Measurements from ENCODE around the gene GNB5. TPM values are rescaled to one million over a fixed set of nuclear protein-coding genes. Genes with fewer than 3 reads are reported as not detected.

GNB5 gene
- total and polyA plus RNA-seq, 2 of the 13 experiments (the other 11 are each of a cell fraction or from before 2014, with no cell fraction given): 13.7 to 14.4 TPM

DNA sequence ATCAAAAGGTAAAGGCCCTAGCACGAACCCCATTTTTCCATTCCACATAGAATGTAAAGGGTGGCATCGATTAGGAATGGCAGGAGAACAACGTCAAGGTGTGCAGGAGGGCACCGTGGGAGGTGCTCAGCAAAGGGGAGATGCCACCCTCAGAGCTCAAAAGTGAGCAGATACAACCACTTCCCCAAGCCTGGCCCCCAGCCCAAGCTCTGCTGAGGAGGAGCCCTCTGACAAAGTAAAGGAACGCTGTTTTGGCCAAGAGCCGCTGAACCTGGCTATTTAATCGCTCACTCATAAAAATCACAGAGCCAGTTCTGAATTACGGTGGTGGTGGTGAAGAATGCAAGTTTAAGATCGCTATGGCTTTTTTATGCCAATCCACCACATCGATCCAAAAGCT lies 12.4 kb downstream of the GNB5 start:
- peak overlapping the region; percentile 76 for H2AFZ ChIP-seq (ENCODE audit: low read length)
- no peak overlapping the region for H3K27ac ChIP-seq (ENCODE audit: extremely low read length, insufficient read depth, low read length)
- 0 out of 5 replicates have a peak, but pooled peaks cover 0 to 4% of the 10 kb centered on the region in 2 experiments for H3K27me3 ChIP-seq (ENCODE audit: control insufficient read depth in 1 of 2, insufficient read depth in 2 of 2, low read length in 2 of 2)
- ATAC-seq (no peak), FAIRE-seq (no peak), DNase-seq (ENCODE audit: low spot score) (no peak)
- ChIA-PET POLR2A (interaction anchor here (0.6 to 2.4 kb wide), 9 partner anchors 19 to 208 kb away, joined by 3 to 10 read pairs (median 4); partner anchors contain the start of gene LEO1), CTCF (ENCODE audit: low intra/inter-chr PET ratio, low total read pairs) (no interaction called here)
- peak overlapping the region; percentile 68 for H3K9ac ChIP-seq (ENCODE audit: insufficient read depth, low read depth, low read length)
- no peaks in the 10 kb centered on the region for H4K20me1 ChIP-seq (ENCODE audit: insufficient read depth, low read length)
- H3K4me1 ChIP-seq (ENCODE audit: insufficient read depth, low read length): peaks cover 46% of the 10 kb centered on the region
- in situ Hi-C loops (cut with HindIII; ENCODE audit: extremely low pct_ligation_motif_present, low pct_unique_long_range_greater_than_20kb) (no loop called here), intact Hi-C loops (cut with micrococcal nuclease; ENCODE audit: unreplicated experiment) (no loop called here)
- no peaks in the 10 kb centered on the region for H3K79me2 ChIP-seq (ENCODE audit: insufficient read depth, low read length)
- BruUV-seq (replicated peaks): TSS peak; percentile 73
- H3K36me3 ChIP-seq (replicated peaks in 1 of 2; ENCODE audit: control insufficient read depth in 1 of 2, insufficient read depth in 2 of 2, low read length in 2 of 2): no peaks in the 10 kb centered on the region
- H3K9me3 ChIP-seq (ENCODE audit: low read length): no peaks in the 10 kb centered on the region
- 18% methylated on average over 8 of the region's 10 CpGs for WGBS (ENCODE audit: low lambda C conversion rate)
- peak overlapping the region; percentile 66 to 80 (median 76) for H3K4me3 ChIP-seq (replicated peaks in 1 of 3; ENCODE audit: insufficient read depth in 1 of 3, low read depth in 2 of 3, low read length in 3 of 3)
- TF ChIP-seq, protein P1, sequence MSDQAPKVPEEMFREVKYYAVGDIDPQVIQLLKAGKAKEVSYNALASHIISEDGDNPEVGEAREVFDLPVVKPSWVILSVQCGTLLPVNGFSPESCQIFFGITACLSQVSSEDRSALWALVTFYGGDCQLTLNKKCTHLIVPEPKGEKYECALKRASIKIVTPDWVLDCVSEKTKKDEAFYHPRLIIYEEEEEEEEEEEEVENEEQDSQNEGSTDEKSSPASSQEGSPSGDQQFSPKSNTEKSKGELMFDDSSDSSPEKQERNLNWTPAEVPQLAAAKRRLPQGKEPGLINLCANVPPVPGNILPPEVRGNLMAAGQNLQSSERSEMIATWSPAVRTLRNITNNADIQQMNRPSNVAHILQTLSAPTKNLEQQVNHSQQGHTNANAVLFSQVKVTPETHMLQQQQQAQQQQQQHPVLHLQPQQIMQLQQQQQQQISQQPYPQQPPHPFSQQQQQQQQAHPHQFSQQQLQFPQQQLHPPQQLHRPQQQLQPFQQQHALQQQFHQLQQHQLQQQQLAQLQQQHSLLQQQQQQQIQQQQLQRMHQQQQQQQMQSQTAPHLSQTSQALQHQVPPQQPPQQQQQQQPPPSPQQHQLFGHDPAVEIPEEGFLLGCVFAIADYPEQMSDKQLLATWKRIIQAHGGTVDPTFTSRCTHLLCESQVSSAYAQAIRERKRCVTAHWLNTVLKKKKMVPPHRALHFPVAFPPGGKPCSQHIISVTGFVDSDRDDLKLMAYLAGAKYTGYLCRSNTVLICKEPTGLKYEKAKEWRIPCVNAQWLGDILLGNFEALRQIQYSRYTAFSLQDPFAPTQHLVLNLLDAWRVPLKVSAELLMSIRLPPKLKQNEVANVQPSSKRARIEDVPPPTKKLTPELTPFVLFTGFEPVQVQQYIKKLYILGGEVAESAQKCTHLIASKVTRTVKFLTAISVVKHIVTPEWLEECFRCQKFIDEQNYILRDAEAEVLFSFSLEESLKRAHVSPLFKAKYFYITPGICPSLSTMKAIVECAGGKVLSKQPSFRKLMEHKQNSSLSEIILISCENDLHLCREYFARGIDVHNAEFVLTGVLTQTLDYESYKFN (CRISPR knock-in tag; conservative IDR thresholded peaks at IDR 0.05): no peak
- no peak for TF ChIP-seq RBM22 (optimal IDR thresholded peaks at IDR 0.05; ENCODE audit: low read length)
- 0 out of 2 replicates have a peak, but pooled peaks have one; percentile 1 for TF ChIP-seq HDAC1 (CRISPR knock-in tag; IDR thresholded peaks at IDR 0.05)
- TF ChIP-seq, protein P2, sequence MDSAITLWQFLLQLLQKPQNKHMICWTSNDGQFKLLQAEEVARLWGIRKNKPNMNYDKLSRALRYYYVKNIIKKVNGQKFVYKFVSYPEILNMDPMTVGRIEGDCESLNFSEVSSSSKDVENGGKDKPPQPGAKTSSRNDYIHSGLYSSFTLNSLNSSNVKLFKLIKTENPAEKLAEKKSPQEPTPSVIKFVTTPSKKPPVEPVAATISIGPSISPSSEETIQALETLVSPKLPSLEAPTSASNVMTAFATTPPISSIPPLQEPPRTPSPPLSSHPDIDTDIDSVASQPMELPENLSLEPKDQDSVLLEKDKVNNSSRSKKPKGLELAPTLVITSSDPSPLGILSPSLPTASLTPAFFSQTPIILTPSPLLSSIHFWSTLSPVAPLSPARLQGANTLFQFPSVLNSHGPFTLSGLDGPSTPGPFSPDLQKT (CRISPR knock-in tag; IDR thresholded peaks at IDR 0.05; ENCODE audit: borderline replicate concordance): no peak
- TF ChIP-seq, protein P3, sequence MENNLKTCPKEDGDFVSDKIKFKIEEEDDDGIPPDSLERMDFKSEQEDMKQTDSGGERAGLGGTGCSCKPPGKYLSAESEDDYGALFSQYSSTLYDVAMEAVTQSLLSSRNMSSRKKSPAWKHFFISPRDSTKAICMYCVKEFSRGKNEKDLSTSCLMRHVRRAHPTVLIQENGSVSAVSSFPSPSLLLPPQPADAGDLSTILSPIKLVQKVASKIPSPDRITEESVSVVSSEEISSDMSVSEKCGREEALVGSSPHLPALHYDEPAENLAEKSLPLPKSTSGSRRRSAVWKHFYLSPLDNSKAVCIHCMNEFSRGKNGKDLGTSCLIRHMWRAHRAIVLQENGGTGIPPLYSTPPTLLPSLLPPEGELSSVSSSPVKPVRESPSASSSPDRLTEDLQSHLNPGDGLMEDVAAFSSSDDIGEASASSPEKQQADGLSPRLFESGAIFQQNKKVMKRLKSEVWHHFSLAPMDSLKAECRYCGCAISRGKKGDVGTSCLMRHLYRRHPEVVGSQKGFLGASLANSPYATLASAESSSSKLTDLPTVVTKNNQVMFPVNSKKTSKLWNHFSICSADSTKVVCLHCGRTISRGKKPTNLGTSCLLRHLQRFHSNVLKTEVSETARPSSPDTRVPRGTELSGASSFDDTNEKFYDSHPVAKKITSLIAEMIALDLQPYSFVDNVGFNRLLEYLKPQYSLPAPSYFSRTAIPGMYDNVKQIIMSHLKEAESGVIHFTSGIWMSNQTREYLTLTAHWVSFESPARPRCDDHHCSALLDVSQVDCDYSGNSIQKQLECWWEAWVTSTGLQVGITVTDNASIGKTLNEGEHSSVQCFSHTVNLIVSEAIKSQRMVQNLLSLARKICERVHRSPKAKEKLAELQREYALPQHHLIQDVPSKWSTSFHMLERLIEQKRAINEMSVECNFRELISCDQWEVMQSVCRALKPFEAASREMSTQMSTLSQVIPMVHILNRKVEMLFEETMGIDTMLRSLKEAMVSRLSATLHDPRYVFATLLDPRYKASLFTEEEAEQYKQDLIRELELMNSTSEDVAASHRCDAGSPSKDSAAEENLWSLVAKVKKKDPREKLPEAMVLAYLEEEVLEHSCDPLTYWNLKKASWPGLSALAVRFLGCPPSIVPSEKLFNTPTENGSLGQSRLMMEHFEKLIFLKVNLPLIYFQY (CRISPR knock-in tag; IDR thresholded peaks at IDR 0.05; ENCODE audit: borderline replicate concordance): no peak
- TF ChIP-seq, protein P4, sequence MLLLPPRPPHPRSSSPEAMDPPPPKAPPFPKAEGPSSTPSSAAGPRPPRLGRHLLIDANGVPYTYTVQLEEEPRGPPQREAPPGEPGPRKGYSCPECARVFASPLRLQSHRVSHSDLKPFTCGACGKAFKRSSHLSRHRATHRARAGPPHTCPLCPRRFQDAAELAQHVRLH (CRISPR knock-in tag; IDR thresholded peaks at IDR 0.05; ENCODE audit: borderline replicate concordance, low read depth): 0 out of 2 replicates have a peak, but pooled peaks have one; percentile 8
- 0 out of 2 replicates have a peak, but pooled peaks have one; percentile 2 for TF ChIP-seq ATF7-NPFF (CRISPR knock-in tag; IDR thresholded peaks at IDR 0.05; ENCODE audit: low read depth)
- peak; percentile 28; the same call in 1 of the 2 replicates for TF ChIP-seq ZNF501 (CRISPR knock-in tag; IDR thresholded peaks at IDR 0.05)
- TF ChIP-seq ZNF607 (CRISPR knock-in tag; IDR thresholded peaks at IDR 0.05; ENCODE audit: borderline replicate concordance): 0 out of 2 replicates have a peak, but pooled peaks have one; percentile 24
- TF ChIP-seq ZNF660 (CRISPR knock-in tag; IDR thresholded peaks at IDR 0.05; ENCODE audit: borderline replicate concordance, low read depth): no peak
- no peak for TF ChIP-seq SNRNP70 (IDR thresholded peaks at IDR 0.05; ENCODE audit: low read depth, low read length)
- H3K4me2 ChIP-seq (ENCODE audit: low read depth, low read length): peak overlapping the region; percentile 78

Data from HepG2 (cell line).